ENCODE results near the gene FTSJ3.

Gene FTSJ3

DNA sequence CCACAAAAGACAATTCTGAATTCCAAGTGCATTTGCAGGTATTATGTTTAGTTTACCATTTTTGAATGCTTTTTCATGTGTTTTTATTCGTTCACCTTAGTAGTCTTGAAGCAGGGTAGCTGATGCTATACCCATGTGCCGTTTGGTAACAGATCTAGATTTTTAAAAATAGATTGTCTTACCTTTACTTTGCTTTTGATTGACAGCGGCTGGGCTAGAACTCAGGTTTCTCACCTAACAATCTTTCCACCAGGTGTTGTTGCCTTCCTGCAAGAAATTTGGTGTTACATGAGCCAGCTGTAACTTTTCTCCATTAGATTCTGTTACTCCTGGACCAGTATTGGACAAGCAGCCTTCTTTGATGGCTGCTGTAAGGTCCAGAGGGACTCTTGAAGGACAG, 1.5 kb upstream of the FTSJ3 start:
- FAIRE-seq: no peak
- DNase-seq (ENCODE audit: insufficient read length, low spot score): no peak
- TF ChIP-seq POLR2A (IDR thresholded peaks at IDR 0.05; ENCODE audit: low read depth, low read length): no peak

DNA sequence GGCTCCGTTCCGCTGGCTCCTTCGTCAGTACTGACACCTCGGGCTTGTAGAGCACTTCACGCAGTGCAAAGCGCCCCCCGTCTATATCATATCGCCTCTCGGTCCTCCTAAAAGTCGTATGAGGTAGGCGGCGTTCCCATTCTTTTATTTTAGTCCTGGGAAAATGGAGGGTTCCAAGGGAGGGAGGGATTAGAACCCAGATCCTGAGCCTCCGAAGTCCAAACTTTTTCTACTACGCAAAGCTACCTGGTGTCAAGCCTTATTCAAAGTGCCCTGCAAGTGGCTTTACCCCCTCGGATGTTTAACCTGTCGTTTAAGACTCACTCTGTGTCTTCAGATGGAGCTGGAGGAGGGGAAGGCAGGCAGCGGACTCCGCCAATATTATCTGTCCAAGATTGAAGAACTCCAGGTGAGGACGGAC, 348 bp upstream of the FTSJ3 start:
- DNase-seq (ENCODE audit: insufficient read length, low spot score) (no peak), FAIRE-seq (no peak)
- TF ChIP-seq POLR2A (IDR thresholded peaks at IDR 0.05; ENCODE audit: low read depth, low read length): no peak

DNA sequence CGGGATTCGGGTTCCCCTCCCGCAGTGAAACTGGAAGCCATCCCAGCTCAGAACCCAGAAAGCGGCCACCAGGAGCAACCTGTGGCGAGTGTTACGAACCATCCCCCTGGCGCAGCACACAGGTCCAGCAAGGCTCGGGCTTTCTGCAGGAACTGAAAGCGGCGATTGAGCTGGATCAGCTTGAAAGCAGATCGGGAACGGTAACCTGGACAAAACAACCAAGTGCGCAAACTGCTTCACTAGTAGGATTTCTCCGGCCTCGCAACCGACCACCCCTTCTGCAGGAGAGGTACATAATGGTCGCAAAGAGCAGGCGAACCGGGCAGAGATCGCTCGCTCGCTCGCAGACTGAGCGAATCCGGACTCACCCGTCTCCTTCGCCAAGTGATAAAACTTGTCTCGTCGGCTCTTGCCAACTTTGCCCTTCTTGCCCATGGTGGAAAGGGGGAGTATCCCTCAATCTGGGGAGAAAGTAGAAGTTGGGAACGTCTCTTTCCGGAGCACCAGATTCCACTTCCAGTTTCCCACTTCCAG, 928 bp downstream of the FTSJ3 start:
- TF ChIP-seq POLR2A (IDR thresholded peaks at IDR 0.05; ENCODE audit: low read depth, low read length): no peak
- FAIRE-seq: no peak

DNA sequence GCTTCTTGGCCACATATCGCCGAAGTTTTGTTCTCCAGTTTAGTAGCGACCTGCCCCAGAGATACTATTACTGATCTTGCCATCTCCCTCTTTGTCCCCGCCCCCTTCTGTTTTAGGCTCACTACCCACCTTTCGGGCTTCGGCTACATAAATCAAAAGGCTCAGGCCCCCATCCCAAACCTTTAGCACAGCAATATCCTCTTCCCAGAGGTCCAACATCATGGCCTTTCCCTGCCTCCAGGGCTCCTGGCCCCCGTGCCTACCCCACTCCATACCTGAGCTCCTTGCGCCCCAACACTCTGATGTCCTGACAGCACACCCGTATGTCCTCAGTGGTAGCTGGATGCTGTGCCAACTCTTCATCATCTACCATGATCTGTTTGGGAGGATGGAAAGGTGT, 3.1 kb downstream of the FTSJ3 start:
- TF ChIP-seq POLR2A (IDR thresholded peaks at IDR 0.05; ENCODE audit: low read depth, low read length): no peak
- no peak for DNase-seq (ENCODE audit: insufficient read length, low spot score)
- FAIRE-seq: no peak

More for the DNA sequence above, 928 bp downstream of the FTSJ3 start:
- no peak for DNase-seq (ENCODE audit: insufficient read length, low spot score)

DNA sequence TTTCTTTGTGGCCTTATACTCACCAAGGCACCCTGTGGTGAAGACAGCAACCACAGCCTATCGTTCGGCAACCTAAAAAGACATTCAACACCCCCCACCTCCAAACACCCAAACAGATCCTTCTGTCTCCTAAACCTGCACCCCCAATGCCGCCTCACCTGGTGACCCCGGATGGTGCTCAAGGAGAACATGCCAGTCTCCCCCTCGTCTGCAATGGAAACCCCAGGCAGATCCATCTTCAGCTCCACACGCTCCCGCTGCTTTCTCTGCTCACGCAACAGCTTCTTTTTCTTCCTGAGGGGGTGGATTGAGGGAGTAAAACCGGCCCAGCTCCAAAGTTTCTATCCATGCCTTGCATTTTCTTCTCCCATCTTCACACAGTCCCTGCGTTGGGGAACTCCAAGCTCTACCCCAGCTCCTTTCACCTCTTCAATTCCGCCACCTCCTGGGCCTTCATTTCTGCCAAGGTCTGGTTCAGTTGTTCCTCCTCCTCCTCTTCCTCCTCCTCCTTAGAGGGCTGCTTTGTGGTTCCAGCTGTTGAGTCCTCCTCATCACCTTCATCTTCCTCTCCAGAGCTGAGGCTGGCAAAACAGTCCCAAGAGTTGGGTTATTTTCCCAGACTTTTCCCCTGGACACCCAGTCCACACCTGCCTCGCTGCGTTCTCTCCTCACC, 3.7 kb downstream of the FTSJ3 start:
- no peak for DNase-seq (ENCODE audit: insufficient read length, low spot score)
- no peak for FAIRE-seq
- TF ChIP-seq POLR2A (IDR thresholded peaks at IDR 0.05; ENCODE audit: low read depth, low read length): no peak

DNA sequence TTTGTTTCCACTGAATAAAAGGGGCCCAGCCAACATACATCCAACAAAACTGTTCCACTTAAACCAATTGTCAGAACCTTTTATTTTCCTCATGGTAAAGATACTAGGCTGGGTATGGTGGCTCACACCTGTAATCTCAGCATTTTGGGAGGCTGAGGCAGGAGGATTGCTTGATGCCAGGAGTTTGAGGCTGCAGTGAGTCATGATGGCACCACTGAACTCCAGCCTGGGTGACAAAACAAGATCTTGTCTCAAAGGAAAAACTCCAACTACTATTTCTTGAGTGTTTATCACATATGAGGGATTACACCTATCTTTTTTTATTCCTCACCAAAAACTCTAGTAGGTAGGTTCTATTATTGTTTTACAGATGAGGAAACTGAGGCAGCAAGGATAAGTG, 4.9 kb downstream of the FTSJ3 start:
- FAIRE-seq (no peak), DNase-seq (ENCODE audit: insufficient read length, low spot score) (no peak)
- no peak for TF ChIP-seq POLR2A (IDR thresholded peaks at IDR 0.05; ENCODE audit: low read depth, low read length)

DNA sequence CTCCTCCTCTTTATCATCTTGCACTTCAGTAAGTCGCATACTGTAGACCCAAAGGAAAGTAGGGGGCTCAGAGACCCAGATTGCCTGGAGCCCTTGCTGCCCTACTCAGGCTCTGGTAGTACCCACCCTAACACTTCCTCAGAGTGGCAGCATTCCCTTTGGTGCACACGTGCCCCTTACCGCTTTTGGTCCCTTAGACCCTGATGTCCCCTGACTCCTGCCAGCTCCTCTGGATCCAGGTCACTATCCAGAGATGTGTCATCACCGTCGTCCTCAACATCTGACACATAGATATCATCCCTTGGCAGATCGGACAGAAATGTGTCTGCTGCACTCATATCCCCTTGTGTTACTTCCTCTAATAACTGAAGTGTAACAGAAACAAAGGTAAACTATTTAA, 5.7 kb downstream of the FTSJ3 start:
- DNase-seq (ENCODE audit: insufficient read length, low spot score) (no peak), FAIRE-seq (no peak)
- TF ChIP-seq POLR2A (IDR thresholded peaks at IDR 0.05; ENCODE audit: low read depth, low read length): no peak

DNA sequence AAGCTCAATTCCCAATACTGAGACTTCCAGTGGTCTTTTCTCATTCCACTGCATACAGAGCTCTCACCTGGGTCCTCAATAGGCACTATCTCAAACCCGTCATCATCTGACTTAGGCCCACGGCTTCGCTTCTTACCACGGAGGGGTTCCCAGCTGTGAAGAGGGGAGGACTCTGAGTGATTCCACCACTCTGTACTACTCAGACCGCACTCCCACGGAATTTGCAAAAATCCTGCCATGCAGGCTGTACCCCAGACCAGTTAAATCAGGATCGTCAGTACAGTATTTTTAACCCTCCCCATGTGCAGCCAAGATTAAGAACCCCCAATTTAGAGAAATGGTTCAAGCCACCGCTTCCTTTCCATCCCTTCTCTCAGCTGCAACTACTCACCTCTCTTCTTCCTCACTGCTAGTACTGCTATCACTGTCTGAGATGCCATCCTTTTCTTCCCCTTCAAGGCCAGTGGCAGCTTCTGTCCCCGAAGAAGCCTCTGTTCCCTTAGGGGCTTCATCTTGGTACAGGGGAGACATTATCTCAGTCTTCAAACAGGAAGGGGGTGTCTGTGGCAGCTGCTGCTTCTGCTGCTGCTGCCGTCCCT, 6.4 kb downstream of the FTSJ3 start:
- no peak for DNase-seq (ENCODE audit: insufficient read length, low spot score)
- no peak for TF ChIP-seq POLR2A (IDR thresholded peaks at IDR 0.05; ENCODE audit: low read depth, low read length)
- FAIRE-seq: no peak

DNA sequence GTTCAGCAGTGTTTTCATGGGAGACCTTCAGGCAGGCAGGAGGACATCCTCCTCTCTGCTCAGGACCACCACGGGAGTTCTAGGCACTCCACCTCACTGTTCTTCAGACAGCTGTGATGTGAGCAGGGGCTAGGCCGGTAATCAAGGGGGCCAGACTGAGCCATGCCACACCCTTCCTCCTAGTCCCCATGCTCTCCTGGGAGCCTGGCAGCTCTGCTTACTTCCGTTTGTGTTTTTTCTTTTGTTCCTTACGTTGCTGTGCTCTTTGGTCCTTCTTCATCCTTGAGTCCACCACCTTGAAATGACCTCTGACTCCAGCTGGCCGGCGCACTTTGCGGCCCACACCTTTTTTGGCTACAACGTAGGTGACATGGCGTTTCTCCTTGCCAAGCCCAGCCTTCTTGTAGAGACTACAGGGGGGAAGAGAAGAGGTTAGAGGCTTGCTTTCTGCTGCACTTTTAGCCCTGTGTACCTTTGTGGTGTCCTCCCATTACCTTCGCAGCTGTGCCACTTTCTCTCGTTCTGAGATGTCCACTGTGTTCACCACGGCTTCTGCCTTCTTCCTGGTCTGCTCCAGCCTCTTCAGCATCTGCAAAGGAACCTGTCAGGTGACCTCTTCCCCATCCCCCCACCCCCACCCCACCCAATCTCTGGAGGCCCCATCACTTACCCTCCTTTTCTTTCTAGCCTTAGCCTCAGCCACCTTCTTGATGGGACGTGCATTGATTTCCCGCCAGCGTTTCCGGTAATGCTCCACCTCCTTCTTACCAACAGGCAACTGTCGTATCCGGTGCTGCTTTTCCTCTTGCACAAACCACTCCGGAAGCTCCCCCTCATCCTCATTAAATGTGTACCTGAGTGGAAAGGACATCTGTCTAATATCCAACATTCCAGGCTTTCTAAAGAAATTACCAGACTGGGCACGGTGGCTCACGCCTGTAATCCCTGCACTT, 7.6 kb downstream of the FTSJ3 start:
- DNase-seq (ENCODE audit: insufficient read length, low spot score) (no peak), FAIRE-seq (no peak)
- TF ChIP-seq POLR2A (IDR thresholded peaks at IDR 0.05; ENCODE audit: low read depth, low read length): no peak

DNA sequence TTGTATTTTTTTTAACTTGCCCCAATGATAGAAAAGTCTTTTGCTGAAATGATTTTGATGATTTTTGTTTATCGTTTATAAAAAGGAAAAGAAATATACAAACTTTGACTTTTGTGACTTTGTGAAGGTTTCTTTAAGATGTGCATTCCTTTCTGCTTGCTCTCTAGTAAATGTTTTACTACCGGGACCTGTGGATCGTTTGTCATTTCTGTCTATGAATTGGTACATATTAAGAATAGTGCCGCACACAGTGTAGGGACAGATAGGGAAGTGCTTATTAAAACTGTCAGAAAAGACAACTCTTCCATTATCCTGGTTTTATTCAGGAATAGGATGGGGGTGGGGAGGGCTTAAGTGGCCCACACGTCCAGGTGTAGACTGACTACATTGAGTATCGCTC, 8.3 kb downstream of the FTSJ3 start:
- no peak for DNase-seq (ENCODE audit: insufficient read length, low spot score)
- FAIRE-seq: no peak
- TF ChIP-seq POLR2A (IDR thresholded peaks at IDR 0.05; ENCODE audit: low read depth, low read length): no peak

DNA sequence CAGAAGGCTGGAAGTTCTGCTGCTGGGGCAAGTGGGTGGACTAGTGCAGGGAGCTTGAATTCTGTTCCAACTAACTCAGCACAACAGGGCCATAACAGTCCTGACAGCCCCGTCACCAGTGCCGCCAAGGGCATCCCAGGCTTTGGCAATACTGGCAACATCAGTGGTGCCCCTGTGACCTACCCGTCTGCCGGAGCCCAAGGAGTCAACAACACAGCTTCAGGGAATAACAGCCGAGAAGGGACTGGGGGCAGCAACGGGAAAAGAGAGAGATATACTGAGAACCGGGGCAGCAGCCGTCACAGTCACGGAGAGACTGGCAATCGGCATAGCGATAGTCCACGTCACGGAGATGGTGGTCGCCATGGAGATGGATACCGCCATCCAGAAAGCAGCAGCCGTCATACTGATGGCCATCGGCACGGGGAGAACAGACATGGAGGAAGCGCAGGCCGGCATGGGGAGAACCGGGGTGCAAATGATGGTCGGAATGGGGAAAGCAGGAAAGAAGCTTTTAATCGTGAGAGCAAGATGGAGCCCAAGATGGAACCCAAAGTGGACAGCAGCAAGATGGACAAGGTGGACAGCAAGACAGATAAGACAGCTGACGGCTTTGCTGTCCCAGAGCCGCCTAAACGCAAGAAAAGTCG, 9.6 kb downstream of the FTSJ3 start:
- DNase-seq (ENCODE audit: insufficient read length, low spot score): no peak
- no peak for TF ChIP-seq POLR2A (IDR thresholded peaks at IDR 0.05; ENCODE audit: low read depth, low read length)
- no peak for FAIRE-seq

DNA sequence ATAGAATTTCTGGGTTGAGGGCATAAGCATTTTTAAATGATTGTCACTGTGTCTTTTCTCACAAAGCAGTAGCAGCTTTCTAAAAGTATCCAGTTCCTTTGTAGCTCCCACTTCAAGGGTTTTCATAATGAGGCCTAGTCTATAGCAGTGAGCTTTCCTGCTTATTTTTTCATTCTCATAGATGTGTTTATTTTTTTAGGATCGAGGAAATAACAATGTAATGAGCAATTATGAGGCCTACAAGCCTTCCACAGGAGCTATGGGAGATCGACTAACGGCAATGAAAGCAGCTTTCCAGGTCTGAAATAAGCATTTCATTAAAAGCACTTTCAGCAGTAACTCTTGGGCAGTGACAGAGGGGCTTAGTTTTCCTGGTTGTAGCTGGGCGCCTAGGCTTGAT, 10.8 kb downstream of the FTSJ3 start:
- no peak for TF ChIP-seq POLR2A (IDR thresholded peaks at IDR 0.05; ENCODE audit: low read depth, low read length)
- FAIRE-seq (no peak), DNase-seq (ENCODE audit: insufficient read length, low spot score) (no peak)

DNA sequence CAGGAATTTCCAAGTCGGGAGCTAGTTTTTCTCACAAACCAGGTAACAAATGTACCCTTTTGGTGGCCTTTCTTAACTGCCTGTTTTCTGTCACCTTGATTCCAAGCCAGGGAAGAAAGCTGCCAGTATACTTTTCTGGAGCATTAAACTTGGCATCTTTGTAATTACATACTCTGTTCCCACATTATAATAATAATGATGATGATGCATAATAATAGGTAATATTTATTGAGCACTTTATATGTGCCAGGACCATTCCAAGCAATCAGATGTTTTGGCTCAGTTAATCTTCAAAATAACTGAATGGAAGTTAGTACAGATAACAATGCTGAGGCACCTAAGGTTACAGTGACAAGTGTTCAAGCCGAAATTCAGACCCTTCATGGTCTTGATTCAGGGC, 11.3 kb downstream of the FTSJ3 start:
- FAIRE-seq (no peak), DNase-seq (ENCODE audit: insufficient read length, low spot score) (no peak)
- TF ChIP-seq POLR2A (IDR thresholded peaks at IDR 0.05; ENCODE audit: low read depth, low read length): no peak

DNA sequence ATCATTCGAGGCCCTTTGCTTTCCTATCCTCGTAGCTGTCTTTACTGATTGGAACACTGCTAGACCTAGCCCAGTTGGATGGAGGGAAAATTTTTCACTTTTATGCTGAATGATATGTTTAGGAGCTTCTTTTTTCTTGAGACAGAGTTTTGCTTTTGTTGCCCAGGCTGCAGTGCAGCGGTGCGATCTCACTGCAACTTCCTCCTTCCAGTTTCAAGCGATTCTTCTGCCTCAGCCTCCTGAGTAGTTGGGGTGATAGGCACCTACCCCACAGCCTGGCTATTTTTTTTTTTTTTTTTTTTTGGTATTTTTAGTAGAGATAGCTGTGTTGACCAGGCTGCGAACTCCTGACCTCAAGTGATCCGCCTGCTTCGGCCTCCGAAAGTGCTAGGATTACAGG, 17.5 kb downstream of the FTSJ3 start:
- TF ChIP-seq POLR2A (IDR thresholded peaks at IDR 0.05; ENCODE audit: low read depth, low read length): no peak
- FAIRE-seq: no peak
- no peak for DNase-seq (ENCODE audit: insufficient read length, low spot score)
